Activated T-helper 9 cell treated with anti-CD3 and anti-CD28 coated beads, Interleukin-2, amount 50 U/mL, for 16 hours (primary cell): ENCODE measurements around the gene TUBB4B.

Experiments used
- DNase-seq: peaks from one replicate; pipeline ENCODE4 v3.0.0-alpha.2; 2020; ENCODE audit warnings: low read depth

TUBB4B gene

GRCh38 chr9:137270929-137271695, 30.0 kb downstream of the TUBB4B start:
- DNase-seq: no peak

- DNase-seq: no peak
Observed at GRCh38 chr9:137271696-137272076, 30.6 kb downstream of the TUBB4B start.

GRCh38 chr9:137272241-137273094, 31.4 kb downstream of the TUBB4B start:
- no peak for DNase-seq

- DNase-seq: no peak
Observed at GRCh38 chr9:137273095-137273490, 32.0 kb downstream of the TUBB4B start.

- DNase-seq: no peak
Observed at GRCh38 chr9:137273611-137274320, 32.7 kb downstream of the TUBB4B start.

GRCh38 chr9:137275203-137275587, 34.1 kb downstream of the TUBB4B start:
- DNase-seq: no peak

GRCh38 chr9:137275588-137276472, 34.7 kb downstream of the TUBB4B start:
- DNase-seq: no peak

GRCh38 chr9:137276473-137277328, 35.6 kb downstream of the TUBB4B start:
- no peak for DNase-seq

GRCh38 chr9:137277329-137278041, 36.4 kb downstream of the TUBB4B start, which contains the start of gene TOR4A:
Gene TOR4A (plus strand): TSS chr9:137277726. CDS start chr9:137278690, 964 bp downstream.
- DNase-seq: no peak

- DNase-seq: no peak
Observed at GRCh38 chr9:137278061-137278701, 37.1 kb downstream of the TUBB4B start.

GRCh38 chr9:137278721-137279711, 37.9 kb downstream of the TUBB4B start:
- DNase-seq: no peak

- no peak for DNase-seq
Observed at GRCh38 chr9:137279741-137280473, 38.8 kb downstream of the TUBB4B start.

GRCh38 chr9:137280474-137281344, 39.6 kb downstream of the TUBB4B start:
- DNase-seq: no peak

- DNase-seq: no peak
Observed at GRCh38 chr9:137281345-137282116, 40.4 kb downstream of the TUBB4B start.

- no peak for DNase-seq
Observed at GRCh38 chr9:137286975-137287383, 45.9 kb downstream of the TUBB4B start.

GRCh38 chr9:137293094-137293481, 52.0 kb downstream of the TUBB4B start:
- DNase-seq: no peak
